Endothelial cell of umbilical vein (primary cell): Measurements from ENCODE around the gene JUP. TPM values are rescaled to one million over a fixed set of nuclear protein-coding genes. Genes with fewer than 3 reads are reported as not detected.
A peak's percentile ranks its signal among the peaks of the same experiment; 100 is the strongest.

Experiments used
- BruUV-seq: library from RNA; stranded (reverse); fragments of 400-500 nt; replicated peaks from 2 replicates; lab custom pipeline; 2021; lab: Mats Ljungman, UMichigan
- CTCF ChIA-PET: fragments of 300-600, 350-600 bp; sonication (Branson Sonifier 250); formaldehyde crosslinking; loops from one replicate; lab custom pipeline; 2021; ENCODE audit warnings: antibody characterized with exemption, inconsistent platforms; lab: Charles Lee
- POLR2A ChIA-PET: fragments of 300-600, 350-600 bp; sonication (Branson Sonifier 250); formaldehyde crosslinking; loops from one replicate; lab custom pipeline; 2021; ENCODE audit warnings: antibody characterized with exemption, inconsistent platforms; lab: Charles Lee
- DNase-seq: peaks from one replicate; pipeline ENCODE4 v3.0.0-alpha.2; 2011; ENCODE audit warnings: low read depth, low spot score
- FAIRE-seq: peaks from 2 replicates; lab custom pipeline; 2011; peaks lifted over from hg19 to GRCh38; lab: Jason Lieb, UNC
- H2AFZ ChIP-seq: 2 replicates; pipeline ENCODE4 v1.6.0; 2012; ENCODE audit warnings: low read depth, low read length, control low read depth, inconsistent platforms
- H3K27ac ChIP-seq: 2 replicates; pipeline ENCODE4 v1.5.1; 2011; ENCODE audit warnings: low read depth, mild to moderate bottlenecking, control low read depth, low read length, moderate library complexity; ENCODE audit not compliant: insufficient read depth
- H3K27me3 ChIP-seq, 2 experiments: 2 replicates each; pipeline versions ENCODE4 v1.6.0 to v1.6.1; 2011; ENCODE audit warnings: low read length in 2 of 2, mixed read lengths in 1 of 2; ENCODE audit not compliant: control insufficient read depth in 2 of 2, insufficient read depth in 2 of 2
- H3K36me3 ChIP-seq, 2 experiments: 2 replicates in 1 of 2; 3 replicates in 1 of 2; pipeline ENCODE4 v1.5.1; 2011; ENCODE audit warnings: low read length in 2 of 2, mild to moderate bottlenecking in 1 of 2, moderate library complexity in 1 of 2; ENCODE audit not compliant: control insufficient read depth in 2 of 2, insufficient read depth in 2 of 2; ENCODE audit errors: extremely low read depth in 1 of 2
- H3K4me1 ChIP-seq: 3 replicates; pipeline ENCODE4 v1.5.1; 2011; ENCODE audit warnings: mild to moderate bottlenecking, low read length; ENCODE audit not compliant: control insufficient read depth, insufficient read depth; ENCODE audit errors: extremely low read depth
- H3K4me2 ChIP-seq: 2 replicates; pipeline ENCODE4 v1.6.1; 2011; ENCODE audit warnings: low read length, control low read depth, mixed read lengths; ENCODE audit not compliant: insufficient read depth
- H3K4me3 ChIP-seq, 3 experiments: fragments of 200-600 bp in 1 of 3; sonication (generic), shearing (Covaris generic) in 1 of 3; replicated peaks in 1 of 3; 2 replicates each; pipeline ENCODE4 v1.5.1; 2011 to 2016; ENCODE audit warnings: control low read depth in 3 of 3, low read length in 3 of 3, mild to moderate bottlenecking in 2 of 3, inconsistent platforms in 1 of 3, low read depth in 1 of 3, moderate library complexity in 1 of 3; ENCODE audit not compliant: insufficient read depth in 1 of 3
- H3K79me2 ChIP-seq: 2 replicates; pipeline ENCODE4 v1.6.0; 2012; ENCODE audit warnings: low read length, inconsistent platforms; ENCODE audit not compliant: control insufficient read depth, insufficient read depth
- H3K9ac ChIP-seq: replicated peaks from 2 replicates; pipeline ENCODE3; 2011; ENCODE audit warnings: low read length, control low read depth; ENCODE audit not compliant: insufficient read depth; ENCODE audit errors: extremely low read depth
- H3K9me1 ChIP-seq: replicated peaks from 3 replicates; pipeline ENCODE4 v1.6.0; 2011; ENCODE audit warnings: mild to moderate bottlenecking, low read length; ENCODE audit not compliant: control insufficient read depth, insufficient read depth; ENCODE audit errors: extremely low read depth
- H3K9me3 ChIP-seq: replicated peaks from 2 replicates; pipeline ENCODE4 v1.5.1; 2012; ENCODE audit warnings: low read length, inconsistent platforms; ENCODE audit not compliant: control insufficient read depth, insufficient read depth
- H4K20me1 ChIP-seq: replicated peaks from 2 replicates; pipeline ENCODE3; 2011; ENCODE audit warnings: mild to moderate bottlenecking, low read length; ENCODE audit not compliant: control insufficient read depth, insufficient read depth; ENCODE audit errors: extremely low read depth
- FOS ChIP-seq: IDR thresholded peaks from 2 replicates; pipeline ENCODE4 v1.6.1; 2011; ENCODE audit warnings: mild to moderate bottlenecking, low read length, moderate library complexity, borderline replicate concordance; ENCODE audit not compliant: insufficient read depth
- GATA2 ChIP-seq: IDR thresholded peaks from 2 replicates; pipeline ENCODE4 v1.7.0; 2011; ENCODE audit warnings: low read depth, mild to moderate bottlenecking, moderate library complexity, mixed read lengths, low read length; ENCODE audit not compliant: insufficient read length, insufficient read depth
- JUN ChIP-seq: IDR thresholded peaks from 2 replicates; pipeline ENCODE4 v1.6.1; 2011; ENCODE audit warnings: borderline replicate concordance, low read depth; ENCODE audit not compliant: insufficient read length, insufficient read depth
- MYC ChIP-seq: IDR thresholded peaks from one replicate; pipeline ENCODE4 v1.6.1; 2011; ENCODE audit warnings: mild to moderate bottlenecking, low read depth, low read length
- POLR2A ChIP-seq: IDR thresholded peaks from 2 replicates; pipeline ENCODE4 v1.6.1; 2012; ENCODE audit warnings: low read depth, mild to moderate bottlenecking, control low read depth, low read length
- dilution Hi-C: fragments of 300-500 bp; cut with MboI; formaldehyde crosslinking; loops from one replicate; pipeline ENCODE4 v1.15.0; 2019; ENCODE audit warnings: low sequenced_read_pairs; ENCODE audit not compliant: extremely low pct_ligation_motif_present
- intact Hi-C: fragments of 100-400 bp; cut with micrococcal nuclease; formaldehyde crosslinking; loops from one replicate; pipeline ENCODE4 v1.10.0; 2022
- polyA plus RNA-seq, 4 experiments: library from polyadenylated mRNA; depleted of rRNA in 3 of 4; stranded (reverse) in 3 of 4; unstranded in 1 of 4; fragments of >200 nt; gene quantifications; 2 replicates each; pipeline versions ENCODE4 v1.2.1 to v1.2.3, GENCODE V29; 2011 to 2012; ENCODE audit warnings: missing spikeins in 1 of 4
- small RNA-seq: library from RNA; depleted of rRNA; stranded (forward); fragments of <200 nt; gene quantifications from one replicate; pipeline ENCODE3, GENCODE V24; 2012; ENCODE audit warnings: low replicate concordance, low read depth; ENCODE audit not compliant: insufficient read depth, insufficient read length
- total RNA-seq: library from RNA; stranded (reverse); gene quantifications from 2 replicates; pipeline ENCODE4 v1.2.3, GENCODE V29; 2021
- TF ChIP-seq, protein P1 (sequence below), 2 donors: IDR thresholded peaks; 1 replicate in 1 of 2; 2 replicates in 1 of 2; pipeline ENCODE4 v1.5.1; 2011; ENCODE audit warnings: low read length in 2 of 2, mild to moderate bottlenecking in 2 of 2, moderate library complexity in 2 of 2, control low read depth in 1 of 2, inconsistent platforms in 1 of 2, low read depth in 1 of 2; ENCODE audit not compliant: insufficient read depth in 1 of 2; ENCODE audit errors: extremely low read depth in 1 of 2

Gene JUP
- total and polyA plus RNA-seq, 2 donors (not counting 3 experiments of a cell fraction or from before 2014, with no cell fraction given) = 98.0 to 171 TPM

DNA sequence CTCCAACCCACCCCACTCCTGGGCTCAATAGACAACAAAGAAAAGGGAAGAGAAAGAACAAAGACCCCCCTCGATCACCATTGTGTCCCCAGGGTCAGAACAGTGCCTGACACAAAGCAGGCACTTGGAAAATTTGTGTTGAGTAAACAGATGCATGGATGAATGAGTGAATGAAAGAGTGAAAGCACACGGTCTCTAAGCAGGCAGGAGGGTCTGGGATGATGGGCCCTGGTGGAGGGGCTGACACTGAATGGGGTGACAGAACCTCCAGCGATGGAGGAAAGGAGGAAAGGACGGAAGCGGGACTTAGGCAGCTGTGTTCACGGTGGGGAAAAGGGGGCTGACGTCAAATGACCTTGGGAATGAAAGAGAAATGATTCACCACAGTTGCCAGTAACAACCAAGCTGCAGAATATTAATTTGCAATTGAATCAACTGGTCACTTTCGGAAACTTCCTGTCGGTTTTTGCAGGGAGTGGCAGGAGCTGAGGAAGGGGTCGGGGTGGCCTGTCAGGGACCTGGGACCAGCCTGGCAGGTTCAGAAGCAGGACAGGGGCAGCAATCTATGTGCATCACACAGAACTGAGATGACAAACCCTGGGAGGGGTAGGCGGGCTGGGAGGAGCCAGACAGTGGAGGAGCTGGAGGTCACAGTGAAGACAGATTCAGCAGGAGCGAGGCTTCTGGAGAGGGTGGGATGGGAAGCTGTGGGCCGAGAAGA, 81.1 kb downstream of the JUP start:
- FAIRE-seq = no peak
- no peak overlapping the region for H3K4me2 ChIP-seq
- POLR2A ChIA-PET = interaction anchor here (0.6 kb wide), 1 partner anchor 14 kb away, joined by 6 read pairs; no protein-coding TSS in a partner anchor

More for the DNA sequence above, 81.1 kb downstream of the JUP start:
- H3K4me1 ChIP-seq = no peaks in the 10 kb centered on the region
- intact Hi-C loops = no loop called here
- no peaks in the 10 kb centered on the region for H3K79me2 ChIP-seq
- no peaks in the 10 kb centered on the region for H3K9me1 ChIP-seq
- no peaks in the 10 kb centered on the region for H3K36me3 ChIP-seq
- dilution Hi-C loops = no loop called here
- H2AFZ ChIP-seq = no peak overlapping the region
- no peaks in the 10 kb centered on the region for H4K20me1 ChIP-seq
- no peak for TF ChIP-seq POLR2A
- TF ChIP-seq, protein P1, sequence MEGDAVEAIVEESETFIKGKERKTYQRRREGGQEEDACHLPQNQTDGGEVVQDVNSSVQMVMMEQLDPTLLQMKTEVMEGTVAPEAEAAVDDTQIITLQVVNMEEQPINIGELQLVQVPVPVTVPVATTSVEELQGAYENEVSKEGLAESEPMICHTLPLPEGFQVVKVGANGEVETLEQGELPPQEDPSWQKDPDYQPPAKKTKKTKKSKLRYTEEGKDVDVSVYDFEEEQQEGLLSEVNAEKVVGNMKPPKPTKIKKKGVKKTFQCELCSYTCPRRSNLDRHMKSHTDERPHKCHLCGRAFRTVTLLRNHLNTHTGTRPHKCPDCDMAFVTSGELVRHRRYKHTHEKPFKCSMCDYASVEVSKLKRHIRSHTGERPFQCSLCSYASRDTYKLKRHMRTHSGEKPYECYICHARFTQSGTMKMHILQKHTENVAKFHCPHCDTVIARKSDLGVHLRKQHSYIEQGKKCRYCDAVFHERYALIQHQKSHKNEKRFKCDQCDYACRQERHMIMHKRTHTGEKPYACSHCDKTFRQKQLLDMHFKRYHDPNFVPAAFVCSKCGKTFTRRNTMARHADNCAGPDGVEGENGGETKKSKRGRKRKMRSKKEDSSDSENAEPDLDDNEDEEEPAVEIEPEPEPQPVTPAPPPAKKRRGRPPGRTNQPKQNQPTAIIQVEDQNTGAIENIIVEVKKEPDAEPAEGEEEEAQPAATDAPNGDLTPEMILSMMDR (IDR thresholded peaks at IDR 0.05; ENCODE audit: extremely low read depth in 1 of 2, insufficient read depth in 1 of 2, low read depth in 1 of 2, low read length in 2 of 2) = no peak
- no peak for TF ChIP-seq FOS
- TF ChIP-seq MYC = no peak
- TF ChIP-seq JUN = no peak
- no peak for TF ChIP-seq GATA2
- DNase-seq = peak; percentile 29
- no TSS peak for BruUV-seq
- H3K4me3 ChIP-seq = no peak overlapping the region
- peaks cover 0 to 2% of the 10 kb centered on the region in 2 experiments for H3K27me3 ChIP-seq
- no peak overlapping the region for H3K9ac ChIP-seq
- CTCF ChIA-PET = interaction anchor here (0.6 to 6.5 kb wide), 4 partner anchors 10 to 1279 kb away, joined by 3 to 71 read pairs (median 4); no protein-coding TSS in a partner anchor
- no peaks in the 10 kb centered on the region for H3K9me3 ChIP-seq
- H3K27ac ChIP-seq = no peak overlapping the region

Small RNA genes lying within 50 kb of the gene (small RNA-seq; reads per million reads assigned to genes)
- not detected for gene RN7SL399P
- gene RNA5SP442 = not detected

Other genes with a start within 250 kb of the JUP start
- not detected in 2 replicates for gene KRT9, start 214.7 kb downstream of the JUP start, total RNA-seq
- not detected in 2 replicates for gene KRT9, start 214.7 kb downstream of the JUP start, polyA plus RNA-seq
- 0.18 and 0.66 TPM in 2 replicates for gene KRT14, start 199.8 kb downstream of the JUP start, total RNA-seq
- gene KRT14, start 199.8 kb downstream of the JUP start, polyA plus RNA-seq = 0.11 and 0.12 TPM in 2 replicates
- gene KRT16, start 173.9 kb downstream of the JUP start, total RNA-seq = not detected in 2 replicates
- gene KRT16, start 173.9 kb downstream of the JUP start, polyA plus RNA-seq = not detected in 2 replicates
- gene KRT17, start 162.1 kb downstream of the JUP start, total RNA-seq = 0.55 and 1.6 TPM in 2 replicates
- gene KRT17, start 162.1 kb downstream of the JUP start, polyA plus RNA-seq = 0.83 and 0.96 TPM in 2 replicates
- gene EIF1, start 97.8 kb downstream of the JUP start, total RNA-seq = 814 and 839 TPM in 2 replicates
- gene EIF1, start 97.8 kb downstream of the JUP start, polyA plus RNA-seq = 145 and 168 TPM in 2 replicates
- gene GAST, start 74.4 kb downstream of the JUP start, total RNA-seq = not detected in 2 replicates
- gene GAST, start 74.4 kb downstream of the JUP start, polyA plus RNA-seq = not detected in 2 replicates
- 0.23 and 0.24 TPM in 2 replicates for gene HAP1, start 52.1 kb downstream of the JUP start, total RNA-seq
- gene HAP1, start 52.1 kb downstream of the JUP start, polyA plus RNA-seq = 0.07 and 0.11 TPM in 2 replicates
- 37.1 and 39.2 TPM in 2 replicates for gene P3H4, start 25.2 kb upstream of the JUP start, total RNA-seq
- 57.3 and 58.3 TPM in 2 replicates for gene P3H4, start 25.2 kb upstream of the JUP start, polyA plus RNA-seq
- gene FKBP10, start 26.3 kb upstream of the JUP start, total RNA-seq = 163 and 168 TPM in 2 replicates
- 377 and 431 TPM in 2 replicates for gene FKBP10, start 26.3 kb upstream of the JUP start, polyA plus RNA-seq
- 57.4 and 67.3 TPM in 2 replicates for gene NT5C3B, start 49.5 kb upstream of the JUP start, total RNA-seq
- 75.5 and 92.5 TPM in 2 replicates for gene NT5C3B, start 49.5 kb upstream of the JUP start, polyA plus RNA-seq
- not detected in 2 replicates for gene KLHL10, start 51.1 kb upstream of the JUP start, total RNA-seq
- gene KLHL10, start 51.1 kb upstream of the JUP start, polyA plus RNA-seq = 0.10 TPM in 1 of 2 replicates, not detected in the other
- 11.0 and 12.6 TPM in 2 replicates for gene KLHL11, start 78.7 kb upstream of the JUP start, total RNA-seq
- gene KLHL11, start 78.7 kb upstream of the JUP start, polyA plus RNA-seq = 2.9 and 3.1 TPM in 2 replicates
- 324 and 329 TPM in 2 replicates for gene ACLY, start 132.2 kb upstream of the JUP start, total RNA-seq
- gene ACLY, start 132.2 kb upstream of the JUP start, polyA plus RNA-seq = 174 and 176 TPM in 2 replicates
- gene ODAD4, start 143.9 kb upstream of the JUP start, total RNA-seq = 0.60 and 1.0 TPM in 2 replicates
- 0.19 TPM in 1 of 2 replicates, not detected in the other for gene ODAD4, start 143.9 kb upstream of the JUP start, polyA plus RNA-seq
- gene CNP, start 180.1 kb upstream of the JUP start, total RNA-seq = 84.9 and 88.3 TPM in 2 replicates
- gene CNP, start 180.1 kb upstream of the JUP start, polyA plus RNA-seq = 48.6 and 49.4 TPM in 2 replicates
- gene DNAJC7, start 230.7 kb upstream of the JUP start, total RNA-seq = 103 and 111 TPM in 2 replicates
- gene DNAJC7, start 230.7 kb upstream of the JUP start, polyA plus RNA-seq = 16.0 and 19.8 TPM in 2 replicates
- gene NKIRAS2, start 233.4 kb upstream of the JUP start, total RNA-seq = 57.3 and 60.4 TPM in 2 replicates
- 87.6 and 96.9 TPM in 2 replicates for gene NKIRAS2, start 233.4 kb upstream of the JUP start, polyA plus RNA-seq